ENCODE results near the gene ADAMTS16.

DNA sequence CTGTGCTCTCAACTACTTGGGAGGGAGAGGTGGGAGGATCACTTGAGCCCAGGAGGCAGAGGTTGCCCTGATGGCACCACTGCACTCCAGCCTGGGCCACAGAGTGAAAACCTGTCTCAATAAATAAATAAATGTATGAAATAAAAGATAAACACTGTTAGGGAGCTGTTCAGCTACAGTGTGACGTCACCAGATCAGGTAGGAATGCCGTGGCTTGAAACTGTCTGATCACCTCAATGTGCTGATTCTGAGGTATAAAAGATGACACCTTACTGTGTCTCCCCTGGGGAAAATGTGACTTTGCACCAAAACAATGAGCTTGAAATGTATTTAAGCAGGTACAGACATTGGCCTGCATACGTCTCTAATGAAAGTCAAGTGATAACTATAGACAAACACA lies 133.3 kb downstream of the ADAMTS16 start:
- TF ChIP-seq CTCF (conservative IDR thresholded peaks at IDR 0.05; ENCODE audit: low read depth, low read length): no peak
- no peak for TF ChIP-seq EZH2 (IDR thresholded peaks at IDR 0.05; ENCODE audit: borderline replicate concordance, low read depth, low read length, poor library complexity, severe bottlenecking)
